Panc1 (cell line): ENCODE data around the gene KRT36.

ENCODE experiments used
- CTCF ChIP-seq: fragments of 450-650 bp; IDR thresholded peaks from 2 replicates; pipeline ENCODE4 v1.5.1; 2017; ENCODE audit warnings: mild to moderate bottlenecking
- POLR2AphosphoS5 ChIP-seq: IDR thresholded peaks from 2 replicates; pipeline ENCODE4 v1.6.1; 2012; ENCODE audit warnings: mild to moderate bottlenecking, low read depth, low read length, moderate library complexity
- REST ChIP-seq, 2 experiments: IDR thresholded peaks; 2 replicates each; pipeline ENCODE4 v1.6.1; 2011 to 2012; ENCODE audit warnings: low read depth in 2 of 2, control low read depth in 1 of 2, low read length in 1 of 2, mild to moderate bottlenecking in 1 of 2, moderate library complexity in 1 of 2; ENCODE audit not compliant: insufficient read depth in 1 of 2

GRCh38 chr17:41523225-41523593, 33.5 kb upstream of the KRT36 start:
- TF ChIP-seq POLR2AphosphoS5 (no peak), CTCF (no peak), REST (IDR thresholded peaks at IDR 0.05; ENCODE audit: insufficient read depth in 1 of 2, low read depth in 2 of 2, low read length in 1 of 2) (no peak)
